Breast epithelium (tissue), 3 donors: ENCODE results near the gene LGALS9C.
"Not testable (repeated sequence)": the region's sequence is repeated elsewhere in the genome, so short reads cannot be mapped to it uniquely, and the experiment has no call there.

Experiments used
- POLR2A ChIP-seq: fragments of 450-650 bp; IDR thresholded peaks from one replicate; pipeline ENCODE4 v1.6.1; 2016; ENCODE audit warnings: antibody characterized with exemption, mild to moderate bottlenecking, moderate library complexity
- POLR2AphosphoS5 ChIP-seq, 3 donors: sonication (generic); formaldehyde crosslinking; IDR thresholded peaks; one replicate each; pipeline ENCODE4 v1.6.1; 2017; ENCODE audit warnings: antibody characterized with exemption in 3 of 3
- TF ChIP-seq, protein P1 (sequence below), 3 donors: fragments of 450-650 bp; IDR thresholded peaks; one replicate each; pipeline ENCODE4 v1.5.1; 2016 to 2017; ENCODE audit warnings: antibody characterized with exemption in 3 of 3, mild to moderate bottlenecking in 3 of 3, moderate library complexity in 3 of 3

GRCh38 chr17:18528899-18529500 lies 52.4 kb downstream of the LGALS9C start:
- TF ChIP-seq, protein P1, sequence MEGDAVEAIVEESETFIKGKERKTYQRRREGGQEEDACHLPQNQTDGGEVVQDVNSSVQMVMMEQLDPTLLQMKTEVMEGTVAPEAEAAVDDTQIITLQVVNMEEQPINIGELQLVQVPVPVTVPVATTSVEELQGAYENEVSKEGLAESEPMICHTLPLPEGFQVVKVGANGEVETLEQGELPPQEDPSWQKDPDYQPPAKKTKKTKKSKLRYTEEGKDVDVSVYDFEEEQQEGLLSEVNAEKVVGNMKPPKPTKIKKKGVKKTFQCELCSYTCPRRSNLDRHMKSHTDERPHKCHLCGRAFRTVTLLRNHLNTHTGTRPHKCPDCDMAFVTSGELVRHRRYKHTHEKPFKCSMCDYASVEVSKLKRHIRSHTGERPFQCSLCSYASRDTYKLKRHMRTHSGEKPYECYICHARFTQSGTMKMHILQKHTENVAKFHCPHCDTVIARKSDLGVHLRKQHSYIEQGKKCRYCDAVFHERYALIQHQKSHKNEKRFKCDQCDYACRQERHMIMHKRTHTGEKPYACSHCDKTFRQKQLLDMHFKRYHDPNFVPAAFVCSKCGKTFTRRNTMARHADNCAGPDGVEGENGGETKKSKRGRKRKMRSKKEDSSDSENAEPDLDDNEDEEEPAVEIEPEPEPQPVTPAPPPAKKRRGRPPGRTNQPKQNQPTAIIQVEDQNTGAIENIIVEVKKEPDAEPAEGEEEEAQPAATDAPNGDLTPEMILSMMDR (IDR thresholded peaks at IDR 0.05), result not testable (repeated sequence)
- TF ChIP-seq POLR2A; POLR2AphosphoS5 (IDR thresholded peaks at IDR 0.05): not testable (repeated sequence)
